ENCODE data around the gene PGM5.

Gene PGM5

GRCh38 chr9:68508547-68508946 is 152.1 kb downstream of the PGM5 start:
- no peak for TF ChIP-seq CTCF (IDR thresholded peaks at IDR 0.05)

- no peak for TF ChIP-seq CTCF (IDR thresholded peaks at IDR 0.05)
Measured at GRCh38 chr9:68509689-68510088, 153.3 kb downstream of the PGM5 start.

GRCh38 chr9:68513385-68513784 is 157.0 kb downstream of the PGM5 start:
- TF ChIP-seq CTCF (IDR thresholded peaks at IDR 0.05) = no peak

- TF ChIP-seq CTCF (IDR thresholded peaks at IDR 0.05) = no peak
Measured at GRCh38 chr9:68513981-68514380, 157.6 kb downstream of the PGM5 start.

GRCh38 chr9:68515326-68516017 is 159.1 kb downstream of the PGM5 start:
- TF ChIP-seq CTCF (IDR thresholded peaks at IDR 0.05) = no peak

- no peak for TF ChIP-seq CTCF (IDR thresholded peaks at IDR 0.05)
Measured at GRCh38 chr9:68522131-68522530, 165.7 kb downstream of the PGM5 start.

- no peak for TF ChIP-seq CTCF (IDR thresholded peaks at IDR 0.05)
Measured at GRCh38 chr9:68522954-68523353, 166.5 kb downstream of the PGM5 start.
